ENCODE measurements around the gene CNTN5.

Gene CNTN5

GRCh38 chr11:100119176-100119575, 1098.4 kb downstream of the CNTN5 start:
- DNase-seq, result no peak

GRCh38 chr11:100133114-100133513, 1112.4 kb downstream of the CNTN5 start:
- no peak for DNase-seq

GRCh38 chr11:100141201-100141600, 1120.5 kb downstream of the CNTN5 start:
- no peak for DNase-seq

GRCh38 chr11:100151944-100152343, 1131.2 kb downstream of the CNTN5 start:
- DNase-seq, result no peak

GRCh38 chr11:100152766-100153165, 1132.0 kb downstream of the CNTN5 start:
- no peak for DNase-seq

GRCh38 chr11:100163471-100163870, 1142.7 kb downstream of the CNTN5 start:
- DNase-seq, result no peak

- DNase-seq, result no peak
Measured at GRCh38 chr11:100174881-100175280, 1154.1 kb downstream of the CNTN5 start.

- DNase-seq, result no peak
Measured at GRCh38 chr11:100176456-100176855, 1155.7 kb downstream of the CNTN5 start.

- no peak for DNase-seq
Measured at GRCh38 chr11:100177651-100178050, 1156.9 kb downstream of the CNTN5 start.

- DNase-seq, result no peak
Measured at GRCh38 chr11:100182350-100182749, 1161.6 kb downstream of the CNTN5 start.

GRCh38 chr11:100182927-100183326, 1162.2 kb downstream of the CNTN5 start:
- DNase-seq, result no peak

GRCh38 chr11:100185588-100185987, 1164.8 kb downstream of the CNTN5 start:
- DNase-seq, result no peak

- no peak for DNase-seq
Measured at GRCh38 chr11:100188137-100188783, 1167.5 kb downstream of the CNTN5 start.

- DNase-seq, result no peak
Measured at GRCh38 chr11:100190395-100190794, 1169.6 kb downstream of the CNTN5 start.

GRCh38 chr11:100192181-100192580, 1171.4 kb downstream of the CNTN5 start:
- no peak for DNase-seq

GRCh38 chr11:100203789-100204188, 1183.0 kb downstream of the CNTN5 start:
- DNase-seq, result no peak

GRCh38 chr11:100205926-100206325, 1185.2 kb downstream of the CNTN5 start:
- DNase-seq, result no peak

- DNase-seq, result no peak
Measured at GRCh38 chr11:100208207-100208606, 1187.5 kb downstream of the CNTN5 start.

GRCh38 chr11:100214791-100215190, 1194.0 kb downstream of the CNTN5 start:
- DNase-seq, result no peak

GRCh38 chr11:100220801-100221200, 1200.1 kb downstream of the CNTN5 start:
- no peak for DNase-seq

- DNase-seq, result no peak
Measured at GRCh38 chr11:100221791-100222190, 1201.0 kb downstream of the CNTN5 start.

- DNase-seq, result no peak
Measured at GRCh38 chr11:100224541-100225034, 1203.8 kb downstream of the CNTN5 start.

- no peak for DNase-seq
Measured at GRCh38 chr11:100229086-100229485, 1208.3 kb downstream of the CNTN5 start.

GRCh38 chr11:100232006-100232405, 1211.3 kb downstream of the CNTN5 start:
- DNase-seq, result no peak

- no peak for DNase-seq
Measured at GRCh38 chr11:100235085-100235484, 1214.3 kb downstream of the CNTN5 start.

All from CD4-positive, alpha-beta T cell treated with Interleukin-17A for 4 hours (primary cell).